Keratinocyte (primary cell): Measurements from ENCODE around the gene RAB27B. TPM values are rescaled to one million over a fixed set of nuclear protein-coding genes. Genes with fewer than 3 reads are reported as not detected.
A peak's percentile ranks its signal among the peaks of the same experiment; 100 is the strongest.

Experiments used
- DNase-seq: peaks from one replicate; pipeline ENCODE4 v3.0.0-alpha.2; 2011; ENCODE audit warnings: low read depth, missing footprints, low spot score
- FAIRE-seq: peaks from 2 replicates; lab custom pipeline; 2011; peaks lifted over from hg19 to GRCh38; lab: Jason Lieb, UNC
- H2AFZ ChIP-seq: 2 replicates; pipeline ENCODE4 v1.6.0; 2012; ENCODE audit warnings: low read length, control low read depth, inconsistent platforms; ENCODE audit not compliant: control insufficient read depth
- H3K27ac ChIP-seq: 2 replicates; pipeline ENCODE4 v1.5.1; 2011; ENCODE audit warnings: low read length; ENCODE audit not compliant: control insufficient read depth, insufficient read depth
- H3K27me3 ChIP-seq: 3 replicates; pipeline ENCODE4 v1.6.0; 2011; ENCODE audit warnings: low read length; ENCODE audit not compliant: control insufficient read depth, insufficient read depth; ENCODE audit errors: extremely low read depth
- H3K36me3 ChIP-seq, 2 experiments: 2 replicates in 1 of 2; 3 replicates in 1 of 2; pipeline ENCODE4 v1.5.1; 2011; ENCODE audit warnings: low read length in 2 of 2, mild to moderate bottlenecking in 1 of 2; ENCODE audit not compliant: control insufficient read depth in 2 of 2, insufficient read depth in 2 of 2; ENCODE audit errors: extremely low read depth in 1 of 2
- H3K4me1 ChIP-seq: 3 replicates; pipeline ENCODE4 v1.5.1; 2011; ENCODE audit warnings: low read length; ENCODE audit not compliant: control insufficient read depth, insufficient read depth; ENCODE audit errors: extremely low read depth
- H3K4me2 ChIP-seq: 3 replicates; pipeline ENCODE4 v1.6.0; 2011; ENCODE audit warnings: low read depth, low read length; ENCODE audit not compliant: control insufficient read depth, insufficient read depth; ENCODE audit errors: extremely low read depth
- H3K4me3 ChIP-seq, 3 experiments: fragments of 200-600 bp in 1 of 3; sonication (generic) in 1 of 3; 2 replicates in 2 of 3; 3 replicates in 1 of 3; pipeline ENCODE4 v1.5.1; 2011 to 2016; ENCODE audit warnings: low read length in 3 of 3, mild to moderate bottlenecking in 3 of 3, control low read depth in 2 of 3, inconsistent platforms in 1 of 3, low read depth in 1 of 3, mixed read lengths in 1 of 3, mixed run types in 1 of 3, moderate library complexity in 1 of 3; ENCODE audit not compliant: control insufficient read depth in 2 of 3, insufficient read depth in 2 of 3; ENCODE audit errors: extremely low read depth in 1 of 3
- H3K79me2 ChIP-seq: 2 replicates; pipeline ENCODE4 v1.6.0; 2012; ENCODE audit warnings: low read length; ENCODE audit not compliant: control insufficient read depth, insufficient read depth
- H3K9ac ChIP-seq: 3 replicates; pipeline ENCODE4 v1.6.0; 2011; ENCODE audit warnings: low read length; ENCODE audit not compliant: control insufficient read depth, insufficient read depth; ENCODE audit errors: extremely low read depth
- H3K9me1 ChIP-seq: 3 replicates; pipeline ENCODE4 v1.6.0; 2011; ENCODE audit warnings: low read length; ENCODE audit not compliant: control insufficient read depth, insufficient read depth; ENCODE audit errors: extremely low read depth
- H3K9me3 ChIP-seq: 2 replicates; pipeline ENCODE4 v1.5.1; 2012; ENCODE audit warnings: low read depth, low read length; ENCODE audit not compliant: control insufficient read depth
- H4K20me1 ChIP-seq: 3 replicates; pipeline ENCODE4 v1.6.0; 2011; ENCODE audit warnings: low read length; ENCODE audit not compliant: control insufficient read depth, insufficient read depth; ENCODE audit errors: extremely low read depth
- EZH2 ChIP-seq: IDR thresholded peaks from one replicate; pipeline ENCODE4 v1.6.1; 2012; ENCODE audit warnings: inconsistent platforms, mild to moderate bottlenecking, low read length, moderate library complexity
- dilution Hi-C: fragments of 300-500 bp; cut with MboI; formaldehyde crosslinking; loops from one replicate; pipeline ENCODE4 v1.7.0; 2020; ENCODE audit warnings: low sequenced_read_pairs; ENCODE audit not compliant: extremely low pct_ligation_motif_present
- polyA plus RNA-seq, 5 experiments: library from polyadenylated mRNA; depleted of rRNA in 3 of 5; stranded (reverse) in 3 of 5; stranded (forward) in 1 of 5; unstranded in 1 of 5; fragments of >200 nt; gene quantifications; 1 replicate in 1 of 5; 2 replicates in 3 of 5; 3 replicates in 1 of 5; pipeline versions ENCODE4 v1.2.1 to v1.2.3, GENCODE V29; 2011 to 2012; ENCODE audit warnings: missing spikeins in 2 of 5, low read depth in 1 of 5, low replicate concordance in 1 of 5
- TF ChIP-seq, protein P1 (sequence below), 3 experiments: IDR thresholded peaks in 1 of 3; conservative IDR thresholded peaks in 1 of 3; optimal IDR thresholded peaks in 1 of 3; 2 replicates in 2 of 3; 3 replicates in 1 of 3; pipeline versions ENCODE3 to v1.5.1; 2011; ENCODE audit warnings: low read length in 3 of 3, mild to moderate bottlenecking in 3 of 3, moderate library complexity in 2 of 3, control low read depth in 1 of 3, inconsistent platforms in 1 of 3; ENCODE audit not compliant: insufficient read depth in 2 of 3; ENCODE audit errors: extremely low read depth in 1 of 3

Gene RAB27B
- polyA plus RNA-seq, 1 donor (not counting 4 experiments of a cell fraction or from before 2014, with no cell fraction given): 4.2 TPM

DNA sequence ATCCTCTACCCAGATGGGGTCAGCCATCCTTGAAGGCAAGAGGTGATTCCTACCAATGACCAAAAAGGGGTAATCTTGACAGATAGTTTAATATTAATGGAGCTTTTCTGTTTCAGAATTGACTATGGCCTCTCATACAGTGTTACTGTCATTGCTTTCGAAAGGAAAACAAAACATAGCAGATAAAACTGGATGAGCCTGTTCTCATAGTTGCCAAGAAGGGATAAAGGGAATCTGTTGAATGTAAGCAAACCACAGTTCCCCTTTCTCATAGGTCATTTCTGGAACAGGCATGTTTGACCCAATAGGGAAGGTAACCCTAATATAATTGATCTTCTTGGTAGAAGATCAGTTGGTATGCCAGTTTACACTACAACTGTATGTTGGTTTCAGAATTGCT, 1.6 kb downstream of the RAB27B start:
- no peaks in the 10 kb centered on the region for H3K9me1 ChIP-seq
- H3K27me3 ChIP-seq: no peaks in the 10 kb centered on the region
- no peak for DNase-seq
- H3K4me3 ChIP-seq: peak overlapping the region in 2 of 3 experiments; percentile 35 to 51
- TF ChIP-seq, protein P1, sequence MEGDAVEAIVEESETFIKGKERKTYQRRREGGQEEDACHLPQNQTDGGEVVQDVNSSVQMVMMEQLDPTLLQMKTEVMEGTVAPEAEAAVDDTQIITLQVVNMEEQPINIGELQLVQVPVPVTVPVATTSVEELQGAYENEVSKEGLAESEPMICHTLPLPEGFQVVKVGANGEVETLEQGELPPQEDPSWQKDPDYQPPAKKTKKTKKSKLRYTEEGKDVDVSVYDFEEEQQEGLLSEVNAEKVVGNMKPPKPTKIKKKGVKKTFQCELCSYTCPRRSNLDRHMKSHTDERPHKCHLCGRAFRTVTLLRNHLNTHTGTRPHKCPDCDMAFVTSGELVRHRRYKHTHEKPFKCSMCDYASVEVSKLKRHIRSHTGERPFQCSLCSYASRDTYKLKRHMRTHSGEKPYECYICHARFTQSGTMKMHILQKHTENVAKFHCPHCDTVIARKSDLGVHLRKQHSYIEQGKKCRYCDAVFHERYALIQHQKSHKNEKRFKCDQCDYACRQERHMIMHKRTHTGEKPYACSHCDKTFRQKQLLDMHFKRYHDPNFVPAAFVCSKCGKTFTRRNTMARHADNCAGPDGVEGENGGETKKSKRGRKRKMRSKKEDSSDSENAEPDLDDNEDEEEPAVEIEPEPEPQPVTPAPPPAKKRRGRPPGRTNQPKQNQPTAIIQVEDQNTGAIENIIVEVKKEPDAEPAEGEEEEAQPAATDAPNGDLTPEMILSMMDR (optimal IDR thresholded peaks at IDR 0.05 in 1 of 3, IDR thresholded peaks at IDR 0.05 in 1 of 3, conservative IDR thresholded peaks at IDR 0.05 in 1 of 3; ENCODE audit: extremely low read depth in 1 of 3, insufficient read depth in 2 of 3, low read length in 3 of 3): no peak
- TF ChIP-seq EZH2: no peak
- no peaks in the 10 kb centered on the region for H4K20me1 ChIP-seq
- no peaks in the 10 kb centered on the region for H3K79me2 ChIP-seq
- no peak overlapping the region for H2AFZ ChIP-seq
- dilution Hi-C loops: no loop called here
- H3K36me3 ChIP-seq: no peaks in the 10 kb centered on the region
- H3K4me2 ChIP-seq: peak overlapping the region; percentile 98
- H3K9me3 ChIP-seq: no peaks in the 10 kb centered on the region
- peaks cover 32% of the 10 kb centered on the region for H3K4me1 ChIP-seq
- peak overlapping the region; percentile 70 for H3K27ac ChIP-seq
- peak overlapping the region; percentile 13 for H3K9ac ChIP-seq
- FAIRE-seq: peak; percentile 69

DNA sequence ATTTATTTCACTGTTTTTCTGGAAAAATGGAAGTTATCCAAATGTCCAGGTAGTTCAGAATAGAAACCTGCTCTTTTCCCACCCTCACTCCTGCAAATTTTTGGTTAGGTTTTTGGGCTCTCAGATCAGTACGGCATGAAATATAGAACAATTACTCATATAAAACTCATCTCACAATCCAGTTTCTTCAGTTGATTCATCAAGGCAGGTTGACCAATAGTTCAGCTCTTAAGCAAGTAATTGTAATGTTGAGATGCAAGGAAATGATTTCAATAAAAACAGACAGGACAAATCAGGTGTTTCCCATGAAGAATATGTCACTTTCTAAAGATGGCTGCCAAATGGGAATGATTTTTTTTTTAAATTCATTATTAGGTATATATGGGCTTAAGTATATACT, 2.0 kb downstream of the RAB27B start:
- TF ChIP-seq, protein P1 (optimal IDR thresholded peaks at IDR 0.05 in 1 of 3, IDR thresholded peaks at IDR 0.05 in 1 of 3, conservative IDR thresholded peaks at IDR 0.05 in 1 of 3; ENCODE audit: extremely low read depth in 1 of 3, insufficient read depth in 2 of 3, low read length in 3 of 3): no peak
- TF ChIP-seq EZH2: no peak
- H3K4me3 ChIP-seq: peak overlapping the region in 1 of 3 experiments; percentile 51
- H2AFZ ChIP-seq: no peak overlapping the region
- no peaks in the 10 kb centered on the region for H3K9me1 ChIP-seq
- FAIRE-seq: no peak
- H4K20me1 ChIP-seq: no peaks in the 10 kb centered on the region
- H3K4me2 ChIP-seq: peak overlapping the region; percentile 98
- H3K36me3 ChIP-seq: no peaks in the 10 kb centered on the region
- no peaks in the 10 kb centered on the region for H3K79me2 ChIP-seq
- peaks cover 32% of the 10 kb centered on the region for H3K4me1 ChIP-seq
- no peak for DNase-seq
- no peaks in the 10 kb centered on the region for H3K9me3 ChIP-seq
- dilution Hi-C loops: no loop called here
- peak overlapping the region; percentile 13 for H3K9ac ChIP-seq
- H3K27ac ChIP-seq: peak overlapping the region; percentile 70
- no peaks in the 10 kb centered on the region for H3K27me3 ChIP-seq
